ENCODE measurements around the gene ANKS4B.

- TF ChIP-seq CTCF (IDR thresholded peaks at IDR 0.05), result no peak
- no peak for TF ChIP-seq TCF7L2 (IDR thresholded peaks at IDR 0.05; ENCODE audit: low read depth, low read length)
Measured at GRCh38 chr16:21226749-21227148, 6.8 kb upstream of the ANKS4B start.
